Loucy (cell line): Measurements from ENCODE around the gene NME4.

Experiments used
- H2AFZ ChIP-seq: fragments of 200-600 bp; sonication (generic); 2 replicates; pipeline ENCODE4 v1.6.0; 2016; ENCODE audit warnings: antibody characterized with exemption, mild to moderate bottlenecking, low read length, moderate library complexity
- H3F3A ChIP-seq: fragments of 200-600 bp; 2 replicates; pipeline ENCODE4 v1.6.0; 2016; ENCODE audit warnings: antibody characterized with exemption, low read depth, mild to moderate bottlenecking
- H3K27me3 ChIP-seq: fragments of 200-600 bp; sonication (generic); 2 replicates; pipeline ENCODE4 v1.6.1; 2014; ENCODE audit warnings: low read length, mild to moderate bottlenecking; ENCODE audit not compliant: insufficient read depth, poor library complexity, severe bottlenecking
- H3K36me3 ChIP-seq: fragments of 200-600 bp; sonication (generic); 2 replicates; pipeline ENCODE4 v1.6.1; 2016; ENCODE audit warnings: low read length; ENCODE audit not compliant: insufficient read depth
- H3K4me1 ChIP-seq: fragments of 200-600 bp; sonication (generic); 2 replicates; pipeline ENCODE4 v1.5.1; 2014; ENCODE audit warnings: low read length, mild to moderate bottlenecking; ENCODE audit not compliant: insufficient read depth, poor library complexity, severe bottlenecking
- H3K4me2 ChIP-seq: fragments of 200-600 bp; sonication (generic); 2 replicates; pipeline ENCODE4 v1.6.0; 2014; ENCODE audit warnings: antibody characterized with exemption, low read length, low read depth, mild to moderate bottlenecking; ENCODE audit not compliant: poor library complexity, severe bottlenecking
- H3K4me3 ChIP-seq: fragments of 200-600 bp; sonication (generic); 2 replicates; pipeline ENCODE4 v1.5.1; 2014; ENCODE audit warnings: low read length, mild to moderate bottlenecking, mixed read lengths; ENCODE audit not compliant: poor library complexity, severe bottlenecking
- H3K79me2 ChIP-seq: fragments of 200-600 bp; sonication (generic); 2 replicates; pipeline ENCODE4 v1.6.1; 2014; ENCODE audit warnings: low read length; ENCODE audit not compliant: insufficient read depth
- H3K9ac ChIP-seq: fragments of 200-600 bp; sonication (generic); 2 replicates; pipeline ENCODE4 v1.6.0; 2014; ENCODE audit warnings: mild to moderate bottlenecking, low read depth, low read length, moderate library complexity; ENCODE audit not compliant: poor library complexity, severe bottlenecking
- H3K9me2 ChIP-seq: fragments of 200-600 bp; sonication (generic); replicated peaks from 2 replicates; pipeline ENCODE4 v1.6.1; 2016; ENCODE audit warnings: low read depth, low read length, mixed read lengths
- H3K9me3 ChIP-seq: fragments of 200-600 bp; sonication (generic); 2 replicates; pipeline ENCODE4 v1.6.1; 2014; ENCODE audit warnings: mild to moderate bottlenecking, antibody characterized with exemption, low read length, low read depth; ENCODE audit not compliant: insufficient read depth
- H4K20me1 ChIP-seq: fragments of 200-600 bp; sonication (generic); 2 replicates; pipeline ENCODE4 v1.6.0; 2014; ENCODE audit warnings: antibody characterized with exemption, low read length, mild to moderate bottlenecking; ENCODE audit not compliant: insufficient read depth, poor library complexity, severe bottlenecking
- CTCF ChIP-seq: fragments of 200-600 bp; sonication (generic); conservative IDR thresholded peaks from 2 replicates; pipeline ENCODE4 v1.5.1; 2014; ENCODE audit warnings: mild to moderate bottlenecking, antibody characterized with exemption, low read length
- EZH2phosphoT487 ChIP-seq: fragments of 200-600 bp; IDR thresholded peaks from 2 replicates; pipeline ENCODE4 v1.6.1; 2018; ENCODE audit warnings: antibody characterized with exemption, mild to moderate bottlenecking, moderate library complexity, borderline replicate concordance

Gene NME4

GRCh38 chr16:366476-366875 is 30.5 kb upstream of the NME4 start:
- TF ChIP-seq EZH2phosphoT487 (no peak), CTCF (no peak)
- Histone ChIP-seq H2AFZ (no peak overlapping the region), H3K9ac (no peak overlapping the region), H3K9me3 (no peaks in the 10 kb centered on the region), H3K36me3 (no peaks in the 10 kb centered on the region; the same call in 1 of the 2 replicates), H4K20me1 (no peaks in the 10 kb centered on the region), H3K4me2 (no peak overlapping the region), H3K79me2 (peaks cover 6% of the 10 kb centered on the region; the same call in 1 of the 2 replicates), H3F3A (no peaks in the 10 kb centered on the region), H3K4me3 (no peak overlapping the region), H3K4me1 (no peaks in the 10 kb centered on the region), H3K27me3 (no peaks in the 10 kb centered on the region), H3K9me2 (no peaks in the 10 kb centered on the region)

- no peak overlapping the region for H3K9ac ChIP-seq
- H4K20me1 ChIP-seq: no peaks in the 10 kb centered on the region
- no peak for TF ChIP-seq EZH2phosphoT487
- TF ChIP-seq CTCF: no peak
- no peaks in the 10 kb centered on the region for H3K9me3 ChIP-seq
- no peaks in the 10 kb centered on the region for H3K4me1 ChIP-seq
- H3K27me3 ChIP-seq: no peaks in the 10 kb centered on the region
- H2AFZ ChIP-seq: no peak overlapping the region
- no peak overlapping the region for H3K4me3 ChIP-seq
- H3F3A ChIP-seq: no peaks in the 10 kb centered on the region
- H3K4me2 ChIP-seq: no peak overlapping the region
- H3K9me2 ChIP-seq: no peaks in the 10 kb centered on the region
- peaks cover 6% of the 10 kb centered on the region; the same call in 1 of the 2 replicates for H3K79me2 ChIP-seq
- H3K36me3 ChIP-seq: no peaks in the 10 kb centered on the region; the same call in 1 of the 2 replicates
Measured at GRCh38 chr16:367333-367903, 29.6 kb upstream of the NME4 start.

DNA sequence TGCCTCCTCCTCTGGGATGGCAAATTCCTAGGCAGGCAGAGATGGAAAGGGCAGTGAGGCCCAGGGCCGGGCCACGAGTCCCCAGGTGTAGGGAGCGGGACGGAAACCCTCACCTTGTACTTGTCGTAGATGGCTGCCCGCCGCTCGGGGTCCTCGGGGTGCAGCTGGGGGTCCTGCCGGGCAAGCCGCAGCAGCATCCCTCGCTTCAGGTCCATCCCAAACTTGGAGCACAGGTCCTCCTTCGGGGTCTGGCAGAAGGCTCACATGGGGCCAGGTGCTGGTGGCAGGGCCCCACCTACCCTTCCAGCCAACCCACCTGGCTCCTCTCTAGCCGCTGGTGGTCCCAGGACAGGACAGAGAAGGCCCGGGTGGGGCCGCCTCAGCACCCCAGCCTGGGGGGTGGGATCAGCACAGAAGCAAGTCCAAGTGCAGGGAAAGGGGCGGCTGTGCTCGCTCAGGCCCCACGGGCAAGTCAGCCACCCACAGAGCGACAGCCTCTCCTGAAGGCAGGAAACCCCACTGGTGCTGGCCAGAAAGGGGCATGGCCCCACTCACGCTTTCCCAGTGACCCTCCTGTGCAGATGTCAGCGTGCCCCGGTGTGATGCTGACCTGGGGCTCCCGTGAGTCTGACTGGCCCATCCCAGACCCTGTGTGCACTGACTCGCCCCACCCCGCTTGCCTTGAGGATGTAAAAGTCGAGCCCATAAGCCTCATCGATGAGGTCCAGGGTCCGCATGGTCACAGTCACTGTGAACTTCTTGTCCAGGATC is 28.4 kb upstream of the NME4 start:
- no peaks in the 10 kb centered on the region for H3K9me2 ChIP-seq
- peaks cover 6% of the 10 kb centered on the region; the same call in 1 of the 2 replicates for H3K79me2 ChIP-seq
- no peak for TF ChIP-seq EZH2phosphoT487
- TF ChIP-seq CTCF: no peak
- no peak overlapping the region for H3K9ac ChIP-seq
- H3K4me1 ChIP-seq: no peaks in the 10 kb centered on the region
- H2AFZ ChIP-seq: no peak overlapping the region
- no peaks in the 10 kb centered on the region for H4K20me1 ChIP-seq
- no peak overlapping the region for H3K4me2 ChIP-seq
- no peaks in the 10 kb centered on the region; the same call in 1 of the 2 replicates for H3K36me3 ChIP-seq
- H3K27me3 ChIP-seq: no peaks in the 10 kb centered on the region
- no peaks in the 10 kb centered on the region for H3F3A ChIP-seq
- H3K9me3 ChIP-seq: no peaks in the 10 kb centered on the region
- H3K4me3 ChIP-seq: peak overlapping the region; percentile 58
